Omental fat pad (tissue), 4 donors: Measurements from ENCODE around the gene CEP290. TPM values are rescaled to one million over a fixed set of nuclear protein-coding genes. Genes with fewer than 3 reads are reported as not detected.
A peak's percentile ranks its signal among the peaks of the same experiment; 100 is the strongest.
"Not testable (repeated sequence)": the region's sequence is repeated elsewhere in the genome, so short reads cannot be mapped to it uniquely, and the experiment has no call there.

Source experiments
- ATAC-seq: fragments of 150-250 bp; one replicate; pipeline ENCODE4 v1.9.1; 2016; ENCODE audit warnings: mild to moderate bottlenecking, moderate library complexity; ENCODE audit not compliant: low FRiP score
- DNase-seq: peaks from one replicate; pipeline ENCODE4 v3.0.0-alpha.2; 2019; ENCODE audit warnings: low spot score
- total RNA-seq, 4 donors: library from RNA; depleted of rRNA; stranded (reverse); fragments of >200 nt; gene quantifications; one replicate each; pipeline ENCODE4 v1.1.0, GENCODE V29; 2016
- TF ChIP-seq, protein P1 (sequence below), 3 donors: fragments of 450-650 bp; IDR thresholded peaks; one replicate each; pipeline ENCODE4 v1.5.1; 2016 to 2017; ENCODE audit warnings: antibody characterized with exemption in 3 of 3, mild to moderate bottlenecking in 3 of 3, moderate library complexity in 2 of 3

The CEP290 gene
- total RNA-seq, 4 donors from 2014 or later, result 11.3 to 18.9 (median 14.7) TPM

DNA sequence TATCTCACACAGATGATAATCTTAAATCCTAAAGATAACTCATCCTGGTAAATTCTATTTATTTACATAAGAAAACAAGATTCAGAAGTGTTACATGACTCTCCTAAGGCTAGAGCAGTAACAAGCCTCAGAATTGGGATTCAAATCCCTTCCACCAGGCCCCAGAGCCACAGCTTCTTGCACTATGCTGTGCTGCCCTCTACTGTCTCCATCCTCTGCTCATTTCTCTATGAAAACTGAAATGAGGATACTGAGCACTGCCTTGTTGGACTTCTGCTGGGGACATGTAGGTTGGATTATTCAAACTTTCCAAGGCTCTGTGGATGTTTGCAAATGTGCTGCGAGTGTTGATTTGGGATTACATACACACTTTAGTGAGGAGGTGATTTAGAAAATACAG lies 89.2 kb downstream of the CEP290 start:
- ATAC-seq, result no peak
- TF ChIP-seq, protein P1, sequence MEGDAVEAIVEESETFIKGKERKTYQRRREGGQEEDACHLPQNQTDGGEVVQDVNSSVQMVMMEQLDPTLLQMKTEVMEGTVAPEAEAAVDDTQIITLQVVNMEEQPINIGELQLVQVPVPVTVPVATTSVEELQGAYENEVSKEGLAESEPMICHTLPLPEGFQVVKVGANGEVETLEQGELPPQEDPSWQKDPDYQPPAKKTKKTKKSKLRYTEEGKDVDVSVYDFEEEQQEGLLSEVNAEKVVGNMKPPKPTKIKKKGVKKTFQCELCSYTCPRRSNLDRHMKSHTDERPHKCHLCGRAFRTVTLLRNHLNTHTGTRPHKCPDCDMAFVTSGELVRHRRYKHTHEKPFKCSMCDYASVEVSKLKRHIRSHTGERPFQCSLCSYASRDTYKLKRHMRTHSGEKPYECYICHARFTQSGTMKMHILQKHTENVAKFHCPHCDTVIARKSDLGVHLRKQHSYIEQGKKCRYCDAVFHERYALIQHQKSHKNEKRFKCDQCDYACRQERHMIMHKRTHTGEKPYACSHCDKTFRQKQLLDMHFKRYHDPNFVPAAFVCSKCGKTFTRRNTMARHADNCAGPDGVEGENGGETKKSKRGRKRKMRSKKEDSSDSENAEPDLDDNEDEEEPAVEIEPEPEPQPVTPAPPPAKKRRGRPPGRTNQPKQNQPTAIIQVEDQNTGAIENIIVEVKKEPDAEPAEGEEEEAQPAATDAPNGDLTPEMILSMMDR (IDR thresholded peaks at IDR 0.05), result no peak
- no peak for DNase-seq

DNA sequence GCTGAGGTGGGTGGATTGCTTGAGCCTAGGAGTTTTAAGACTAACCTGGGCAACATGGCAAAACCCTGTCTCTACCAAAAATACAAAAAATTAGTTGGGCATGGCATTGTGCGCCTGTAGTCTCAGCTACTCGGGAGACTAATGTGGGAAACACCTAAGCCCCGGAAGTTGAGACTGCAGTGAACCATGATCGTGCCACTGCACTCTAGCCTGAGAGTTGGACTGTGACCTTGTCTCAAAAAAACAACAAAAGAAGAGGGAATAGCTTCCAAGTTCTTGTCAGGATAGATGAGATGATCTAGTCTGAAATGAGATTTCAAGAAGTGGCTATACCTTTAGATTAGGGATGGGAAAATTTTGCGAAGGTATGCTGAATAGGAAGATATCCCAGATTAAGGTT lies 97.9 kb downstream of the CEP290 start:
- TF ChIP-seq, protein P1 (IDR thresholded peaks at IDR 0.05), result no peak
- ATAC-seq (no peak), DNase-seq (no peak)

- ATAC-seq, result no peak
- DNase-seq, result no peak
- TF ChIP-seq, protein P1 (IDR thresholded peaks at IDR 0.05), result no peak
Observed at GRCh38 chr12:88037770-88038169, 104.1 kb downstream of the CEP290 start.

GRCh38 chr12:88036353-88036965 lies 105.4 kb downstream of the CEP290 start:
- no peak for ATAC-seq
- TF ChIP-seq, protein P1 (IDR thresholded peaks at IDR 0.05), result no peak
- DNase-seq, result no peak

- ATAC-seq (peak; percentile 15), DNase-seq (no peak)
- TF ChIP-seq, protein P1 (IDR thresholded peaks at IDR 0.05), result no peak
Observed at GRCh38 chr12:88035907-88036289, 106.0 kb downstream of the CEP290 start.

- DNase-seq (peak; percentile 74), ATAC-seq (peak; percentile 99)
- TF ChIP-seq, protein P1 (IDR thresholded peaks at IDR 0.05), result no peak
Observed at GRCh38 chr12:88035271-88035906, 106.5 kb downstream of the CEP290 start.

- ATAC-seq, DNase-seq: not testable (repeated sequence)
Observed at GRCh38 chr12:88031161-88031560, 110.7 kb downstream of the CEP290 start.
